ENCODE measurements around the gene EFCC1.

Gene EFCC1

GRCh38 chr3:129001101-129001805 is at the start of gene EFCC1:
TSS of gene EFCC1 (plus strand) at chr3:129001304. CDS start at chr3:129001629, 325 bp downstream.
- in situ Hi-C loops (cut with MboI; ENCODE audit: low sequenced_read_pairs) = no loop called here

GRCh38 chr3:128956440-128956839 is 44.7 kb upstream of the EFCC1 start:
- in situ Hi-C loops (cut with MboI; ENCODE audit: low sequenced_read_pairs) = no loop called here

GRCh38 chr3:128965280-128965679 is 35.8 kb upstream of the EFCC1 start:
- in situ Hi-C loops (cut with MboI; ENCODE audit: low sequenced_read_pairs) = no loop called here

GRCh38 chr3:128965818-128966217 is 35.3 kb upstream of the EFCC1 start:
- in situ Hi-C loops (cut with MboI; ENCODE audit: low sequenced_read_pairs) = no loop called here

- in situ Hi-C loops (cut with MboI; ENCODE audit: low sequenced_read_pairs) = no loop called here
Measured at GRCh38 chr3:128967748-128968355, 33.3 kb upstream of the EFCC1 start.

- in situ Hi-C loops (cut with MboI; ENCODE audit: low sequenced_read_pairs) = no loop called here
Measured at GRCh38 chr3:128969993-128970739, 30.9 kb upstream of the EFCC1 start.

GRCh38 chr3:128970740-128971047 is 30.4 kb upstream of the EFCC1 start:
- in situ Hi-C loops (cut with MboI; ENCODE audit: low sequenced_read_pairs) = no loop called here

- in situ Hi-C loops (cut with MboI; ENCODE audit: low sequenced_read_pairs) = no loop called here
Measured at GRCh38 chr3:128971421-128972100, 29.5 kb upstream of the EFCC1 start.

GRCh38 chr3:128973988-128974564 is 27.0 kb upstream of the EFCC1 start:
- in situ Hi-C loops (cut with MboI; ENCODE audit: low sequenced_read_pairs) = no loop called here

GRCh38 chr3:128975276-128975675 is 25.8 kb upstream of the EFCC1 start:
- in situ Hi-C loops (cut with MboI; ENCODE audit: low sequenced_read_pairs) = no loop called here

GRCh38 chr3:128983293-128984069 is 17.6 kb upstream of the EFCC1 start:
- in situ Hi-C loops (cut with MboI; ENCODE audit: low sequenced_read_pairs) = no loop called here

- in situ Hi-C loops (cut with MboI; ENCODE audit: low sequenced_read_pairs) = no loop called here
Measured at GRCh38 chr3:128984596-128984995, 16.5 kb upstream of the EFCC1 start.

GRCh38 chr3:128987302-128988100 is 13.6 kb upstream of the EFCC1 start:
- in situ Hi-C loops (cut with MboI; ENCODE audit: low sequenced_read_pairs) = no loop called here

GRCh38 chr3:128988286-128988685 is 12.8 kb upstream of the EFCC1 start:
- in situ Hi-C loops (cut with MboI; ENCODE audit: low sequenced_read_pairs) = no loop called here

- in situ Hi-C loops (cut with MboI; ENCODE audit: low sequenced_read_pairs) = no loop called here
Measured at GRCh38 chr3:128991355-128991895, 9.7 kb upstream of the EFCC1 start.

- in situ Hi-C loops (cut with MboI; ENCODE audit: low sequenced_read_pairs) = no loop called here
Measured at GRCh38 chr3:128992926-128993460, 8.1 kb upstream of the EFCC1 start.

GRCh38 chr3:128993461-128994172 is 7.5 kb upstream of the EFCC1 start, which contains the start of gene CFAP92:
TSS of gene CFAP92 (minus strand) at chr3:128994076. CDS start at chr3:128993304, 772 bp downstream.
- in situ Hi-C loops (cut with MboI; ENCODE audit: low sequenced_read_pairs) = no loop called here

GRCh38 chr3:128994173-128994512 is 7.0 kb upstream of the EFCC1 start:
- in situ Hi-C loops (cut with MboI; ENCODE audit: low sequenced_read_pairs) = no loop called here
